GM12878 (cell line): Measurements from ENCODE around the gene KCND2.

ENCODE experiments used
- PBX3 ChIP-seq: IDR thresholded peaks from 2 replicates; pipeline ENCODE4 v1.6.1; 2011; ENCODE audit warnings: mild to moderate bottlenecking, low read depth, low read length, moderate library complexity; ENCODE audit not compliant: insufficient replicate concordance
- POLR2A ChIP-seq: IDR thresholded peaks from 2 replicates; pipeline ENCODE4 v1.6.1; 2011; ENCODE audit warnings: low read depth, mild to moderate bottlenecking, low read length
- TF ChIP-seq, protein P1 (sequence below), 3 experiments: IDR thresholded peaks in 2 of 3; conservative IDR thresholded peaks in 1 of 3; 2 replicates each; pipeline ENCODE4 v1.5.1; 2011; ENCODE audit warnings: low read depth in 3 of 3, low read length in 3 of 3, mild to moderate bottlenecking in 3 of 3, control low read depth in 2 of 3, moderate library complexity in 2 of 3, inconsistent platforms in 1 of 3, mixed read lengths in 1 of 3; ENCODE audit not compliant: control insufficient read depth in 2 of 3, insufficient read depth in 1 of 3; ENCODE audit errors: extremely low read depth in 1 of 3

DNA sequence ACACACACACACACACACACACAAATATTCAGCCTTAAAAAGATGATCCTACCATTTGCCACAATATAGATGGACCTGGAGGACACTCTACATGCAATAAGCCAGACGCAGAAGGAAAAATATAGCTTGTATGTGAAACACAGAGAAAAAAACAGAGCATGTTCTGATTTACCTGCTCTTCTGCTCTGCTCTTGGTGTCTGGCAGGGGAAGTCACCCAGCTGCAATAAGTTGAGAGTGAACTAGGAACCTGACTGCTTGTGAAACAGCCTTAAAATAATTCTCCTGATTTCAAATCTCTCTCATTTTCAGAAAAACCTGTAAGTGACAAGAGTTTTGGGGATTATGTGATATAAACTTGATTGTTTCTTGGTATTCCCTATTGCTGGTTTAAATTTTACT is 31.0 kb upstream of the KCND2 start:
- TF ChIP-seq, protein P1, sequence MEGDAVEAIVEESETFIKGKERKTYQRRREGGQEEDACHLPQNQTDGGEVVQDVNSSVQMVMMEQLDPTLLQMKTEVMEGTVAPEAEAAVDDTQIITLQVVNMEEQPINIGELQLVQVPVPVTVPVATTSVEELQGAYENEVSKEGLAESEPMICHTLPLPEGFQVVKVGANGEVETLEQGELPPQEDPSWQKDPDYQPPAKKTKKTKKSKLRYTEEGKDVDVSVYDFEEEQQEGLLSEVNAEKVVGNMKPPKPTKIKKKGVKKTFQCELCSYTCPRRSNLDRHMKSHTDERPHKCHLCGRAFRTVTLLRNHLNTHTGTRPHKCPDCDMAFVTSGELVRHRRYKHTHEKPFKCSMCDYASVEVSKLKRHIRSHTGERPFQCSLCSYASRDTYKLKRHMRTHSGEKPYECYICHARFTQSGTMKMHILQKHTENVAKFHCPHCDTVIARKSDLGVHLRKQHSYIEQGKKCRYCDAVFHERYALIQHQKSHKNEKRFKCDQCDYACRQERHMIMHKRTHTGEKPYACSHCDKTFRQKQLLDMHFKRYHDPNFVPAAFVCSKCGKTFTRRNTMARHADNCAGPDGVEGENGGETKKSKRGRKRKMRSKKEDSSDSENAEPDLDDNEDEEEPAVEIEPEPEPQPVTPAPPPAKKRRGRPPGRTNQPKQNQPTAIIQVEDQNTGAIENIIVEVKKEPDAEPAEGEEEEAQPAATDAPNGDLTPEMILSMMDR (IDR thresholded peaks at IDR 0.05 in 2 of 3, conservative IDR thresholded peaks at IDR 0.05 in 1 of 3; ENCODE audit: control insufficient read depth in 2 of 3, extremely low read depth in 1 of 3, insufficient read depth in 1 of 3, low read depth in 3 of 3, low read length in 3 of 3), result no peak
- TF ChIP-seq PBX3, result no peak
- no peak for TF ChIP-seq POLR2A
